Astrocyte of the cerebellum (primary cell): Measurements from ENCODE around the gene EMILIN1.

Experiments used
- DNase-seq: peaks from one replicate; pipeline ENCODE4 v3.0.0-alpha.2; 2011; ENCODE audit warnings: low read depth
- H3K4me3 ChIP-seq: 2 replicates; pipeline ENCODE4 v1.5.1; 2011; ENCODE audit warnings: mild to moderate bottlenecking, low read depth, low read length, moderate library complexity
- in situ Hi-C: cut with HindIII; loops from 2 replicates; pipeline ENCODE4 v1.10.0; 2017; ENCODE audit warnings: low sequenced_read_pairs
- TF ChIP-seq, protein P1 (sequence below): IDR thresholded peaks from 2 replicates; pipeline ENCODE4 v1.5.1; 2012; ENCODE audit warnings: low read length, low read depth, moderate library complexity, mild to moderate bottlenecking; ENCODE audit errors: missing control alignments

The EMILIN1 gene

DNA sequence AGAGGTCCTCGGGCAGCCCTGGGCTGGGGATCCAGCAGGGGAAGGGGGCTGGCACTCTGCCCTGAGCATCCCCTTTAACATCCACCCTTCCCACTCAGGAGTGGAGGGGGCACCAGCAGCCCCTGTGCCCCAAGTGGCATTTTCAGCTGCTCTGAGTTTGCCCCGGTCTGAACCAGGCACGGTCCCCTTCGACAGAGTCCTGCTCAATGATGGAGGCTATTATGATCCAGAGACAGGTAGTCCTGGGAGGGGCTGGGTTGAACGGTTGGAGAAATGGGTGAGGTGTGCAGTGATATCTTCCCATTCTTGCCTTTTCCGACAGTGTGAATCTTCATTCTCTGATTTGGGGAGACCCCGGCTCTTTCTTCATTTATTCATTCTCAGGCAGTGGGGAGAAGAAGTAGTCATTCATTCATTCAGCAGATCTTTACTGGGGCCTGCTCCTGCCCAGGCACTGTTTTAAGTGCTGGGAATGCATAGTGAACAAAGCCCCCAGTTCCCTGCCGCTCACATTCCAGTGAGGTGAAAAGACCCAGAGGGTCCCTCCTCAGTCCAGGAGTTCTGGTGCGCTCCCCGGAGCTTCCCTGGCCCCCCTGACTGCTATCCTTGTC lies 6.8 kb downstream of the EMILIN1 start:
- TF ChIP-seq, protein P1, sequence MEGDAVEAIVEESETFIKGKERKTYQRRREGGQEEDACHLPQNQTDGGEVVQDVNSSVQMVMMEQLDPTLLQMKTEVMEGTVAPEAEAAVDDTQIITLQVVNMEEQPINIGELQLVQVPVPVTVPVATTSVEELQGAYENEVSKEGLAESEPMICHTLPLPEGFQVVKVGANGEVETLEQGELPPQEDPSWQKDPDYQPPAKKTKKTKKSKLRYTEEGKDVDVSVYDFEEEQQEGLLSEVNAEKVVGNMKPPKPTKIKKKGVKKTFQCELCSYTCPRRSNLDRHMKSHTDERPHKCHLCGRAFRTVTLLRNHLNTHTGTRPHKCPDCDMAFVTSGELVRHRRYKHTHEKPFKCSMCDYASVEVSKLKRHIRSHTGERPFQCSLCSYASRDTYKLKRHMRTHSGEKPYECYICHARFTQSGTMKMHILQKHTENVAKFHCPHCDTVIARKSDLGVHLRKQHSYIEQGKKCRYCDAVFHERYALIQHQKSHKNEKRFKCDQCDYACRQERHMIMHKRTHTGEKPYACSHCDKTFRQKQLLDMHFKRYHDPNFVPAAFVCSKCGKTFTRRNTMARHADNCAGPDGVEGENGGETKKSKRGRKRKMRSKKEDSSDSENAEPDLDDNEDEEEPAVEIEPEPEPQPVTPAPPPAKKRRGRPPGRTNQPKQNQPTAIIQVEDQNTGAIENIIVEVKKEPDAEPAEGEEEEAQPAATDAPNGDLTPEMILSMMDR: no peak

DNA sequence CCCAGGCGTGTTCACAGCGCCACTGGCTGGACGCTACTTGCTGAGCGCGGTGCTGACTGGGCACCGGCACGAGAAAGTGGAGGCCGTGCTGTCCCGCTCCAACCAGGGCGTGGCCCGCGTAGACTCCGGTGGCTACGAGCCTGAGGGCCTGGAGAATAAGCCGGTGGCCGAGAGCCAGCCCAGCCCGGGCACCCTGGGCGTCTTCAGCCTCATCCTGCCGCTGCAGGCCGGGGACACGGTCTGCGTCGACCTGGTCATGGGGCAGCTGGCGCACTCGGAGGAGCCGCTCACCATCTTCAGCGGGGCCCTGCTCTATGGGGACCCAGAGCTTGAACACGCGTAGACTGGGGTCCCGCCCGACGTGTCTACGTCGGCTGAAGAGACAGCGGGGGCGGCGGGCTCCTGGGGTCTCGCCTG lies 7.3 kb downstream of the EMILIN1 start:
- in situ Hi-C loops: no loop called here
- DNase-seq: no peak
- TF ChIP-seq, protein P1: peak; percentile 46
- H3K4me3 ChIP-seq: peak overlapping the region; percentile 44

More for the DNA sequence above, 6.8 kb downstream of the EMILIN1 start:
- no peak for DNase-seq
- in situ Hi-C loops: no loop called here
- peak overlapping the region; percentile 44 for H3K4me3 ChIP-seq

DNA sequence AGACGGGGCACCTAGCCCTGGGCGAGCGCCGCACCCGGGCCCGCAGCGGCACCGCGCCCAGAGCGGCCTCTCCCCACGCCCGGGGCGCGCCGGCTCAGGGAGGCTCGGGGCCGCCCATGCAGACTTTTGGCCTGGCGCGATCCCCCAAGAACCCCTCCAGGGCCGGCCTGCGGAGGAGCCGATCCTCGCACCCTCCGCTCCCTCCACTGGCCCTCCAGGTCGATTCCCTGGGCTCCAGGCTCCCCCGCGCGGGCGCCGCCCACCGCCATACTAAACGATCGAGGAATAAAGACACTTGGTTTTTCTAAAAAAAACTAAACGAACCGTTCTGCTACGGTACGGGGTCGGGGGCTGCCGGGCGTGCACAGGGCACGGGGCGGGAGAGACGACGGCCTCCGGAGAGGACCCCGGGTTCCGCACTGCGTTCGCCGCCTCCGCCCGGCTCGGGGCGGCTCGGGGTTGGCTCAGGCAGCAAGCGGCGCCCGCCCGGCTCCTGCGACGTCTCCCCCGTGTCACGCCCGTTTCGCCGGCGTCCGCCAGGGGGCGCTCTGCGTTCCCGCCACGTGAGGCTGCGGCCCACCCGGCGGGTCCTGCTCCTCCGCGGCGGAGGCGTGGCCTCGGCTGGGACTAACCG lies 7.8 kb downstream of the EMILIN1 start:
- TF ChIP-seq, protein P1: peak; percentile 65
- peak; percentile 78 for DNase-seq
- peak overlapping the region; percentile 44 for H3K4me3 ChIP-seq
- in situ Hi-C loops: no loop called here

DNA sequence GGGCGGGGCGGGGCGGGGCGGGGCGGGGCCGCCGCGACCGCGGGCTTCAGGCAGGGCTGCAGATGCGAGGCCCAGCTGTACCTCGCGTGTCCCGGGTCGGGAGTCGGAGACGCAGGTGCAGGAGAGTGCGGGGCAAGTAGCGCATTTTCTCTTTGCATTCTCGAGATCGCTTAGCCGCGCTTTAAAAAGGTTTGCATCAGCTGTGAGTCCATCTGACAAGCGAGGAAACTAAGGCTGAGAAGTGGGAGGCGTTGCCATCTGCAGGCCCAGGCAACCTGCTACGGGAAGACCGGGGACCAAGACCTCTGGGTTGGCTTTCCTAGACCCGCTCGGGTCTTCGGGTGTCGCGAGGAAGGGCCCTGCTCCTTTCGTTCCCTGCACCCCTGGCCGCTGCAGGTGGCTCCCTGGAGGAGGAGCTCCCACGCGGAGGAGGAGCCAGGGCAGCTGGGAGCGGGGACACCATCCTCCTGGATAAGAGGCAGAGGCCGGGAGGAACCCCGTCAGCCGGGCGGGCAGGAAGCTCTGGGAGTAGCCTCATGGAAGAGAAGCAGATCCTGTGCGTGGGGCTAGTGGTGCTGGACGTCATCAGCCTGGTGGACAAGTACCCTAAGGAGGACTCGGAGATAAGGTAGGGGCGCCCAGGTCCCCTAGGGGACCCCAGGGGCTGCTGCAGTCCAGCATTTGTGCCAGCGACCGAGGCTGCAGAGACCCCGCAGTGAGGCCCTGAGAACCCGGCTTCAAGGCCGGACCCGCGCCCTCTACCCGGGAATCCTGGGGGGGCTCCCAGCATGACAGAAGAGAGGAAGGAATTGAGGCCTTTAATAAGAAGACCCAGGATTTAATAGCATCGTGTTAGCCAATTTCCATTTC lies 8.5 kb downstream of the EMILIN1 start, which contains the start of gene KHK:
Gene KHK, plus strand, starts transcription at position 49 of the 870 bp plus-strand sequence. Its CDS starts 488 bp downstream, at position 537.
- no peak for DNase-seq
- in situ Hi-C loops: no loop called here
- TF ChIP-seq, protein P1: no peak
- H3K4me3 ChIP-seq: peak within 1 kb of the TSS; percentile 44

DNA sequence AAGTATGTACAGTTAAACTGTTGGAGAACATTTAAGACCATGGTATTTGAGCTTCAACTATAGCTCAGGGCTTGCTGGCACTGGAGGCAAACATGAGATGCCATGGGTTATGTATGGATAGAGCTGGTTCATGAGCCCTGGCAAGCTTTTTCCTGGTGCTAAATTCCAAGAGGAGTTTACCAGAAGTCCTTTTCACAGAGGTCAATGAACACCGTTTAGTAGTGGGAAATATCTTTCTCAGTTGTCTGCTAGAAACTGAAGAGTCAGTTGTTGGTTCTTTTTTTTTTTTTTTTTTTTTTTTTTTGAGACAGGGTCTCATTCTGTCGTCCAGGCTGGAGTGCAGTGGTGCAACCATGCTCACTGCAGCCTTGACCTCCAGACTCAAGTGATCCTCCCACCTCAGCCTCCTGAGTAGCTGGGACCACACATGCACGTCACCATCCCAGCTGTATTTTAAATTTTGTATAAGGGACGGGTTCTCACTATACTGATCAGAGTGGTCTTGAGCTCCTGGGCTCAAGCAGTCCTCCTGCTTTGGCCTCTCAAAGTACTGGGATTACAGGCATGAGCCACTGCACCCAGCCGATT lies 9.5 kb downstream of the EMILIN1 start:
- no peak for DNase-seq
- TF ChIP-seq, protein P1: no peak
- in situ Hi-C loops: no loop called here
- no peak overlapping the region for H3K4me3 ChIP-seq

DNA sequence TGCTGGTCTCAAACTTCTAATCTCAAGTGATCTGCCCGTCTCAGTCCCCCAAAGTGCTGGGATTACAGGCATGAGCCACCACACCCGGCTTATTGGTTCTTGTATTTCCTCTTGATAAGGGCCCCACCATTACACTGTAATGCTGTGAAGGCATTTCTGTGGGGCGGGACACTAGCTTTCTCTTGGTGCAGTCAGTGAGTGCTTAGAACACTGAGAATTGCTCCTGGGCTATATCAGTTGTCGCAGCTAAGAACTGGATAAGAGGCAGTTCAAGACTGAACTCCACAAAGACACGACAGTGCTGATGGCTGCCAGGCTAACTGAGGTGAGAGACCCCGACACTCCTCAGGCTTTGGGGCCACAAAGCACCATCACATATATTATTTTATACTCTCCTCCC lies 10.2 kb downstream of the EMILIN1 start:
- no peak overlapping the region for H3K4me3 ChIP-seq
- TF ChIP-seq, protein P1: no peak
- in situ Hi-C loops: no loop called here
- DNase-seq: no peak
